ENCODE data around the gene KSR2.

DNA sequence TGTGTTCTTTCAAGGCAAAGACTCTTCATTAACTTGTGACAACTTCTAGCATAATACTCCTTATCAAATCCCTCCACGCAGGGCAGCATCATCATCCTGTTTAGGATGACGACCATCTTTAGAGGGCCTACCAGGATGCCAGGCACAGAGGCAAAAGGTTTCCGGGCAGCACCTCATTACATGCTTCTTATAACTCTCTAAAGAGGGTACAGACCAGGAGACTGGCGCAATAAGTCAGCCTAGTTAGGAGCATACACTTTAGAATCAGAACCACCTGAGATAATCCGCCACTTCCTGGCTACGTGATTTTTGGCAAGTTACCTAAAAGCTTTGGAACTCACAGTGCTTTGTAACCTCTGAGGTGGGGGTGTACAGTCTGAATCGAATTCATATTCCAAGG, 471.4 kb downstream of the KSR2 start:
- TF ChIP-seq CTCF (IDR thresholded peaks at IDR 0.05), result no peak
- no peak for TF ChIP-seq POLR2A (IDR thresholded peaks at IDR 0.05)
